AG20443 (cell line): Measurements from ENCODE around the gene PLEKHD1.
"Not testable (repeated sequence)": the region's sequence is repeated elsewhere in the genome, so short reads cannot be mapped to it uniquely, and the experiment has no call there.

Source experiments
- DNase-seq: peaks from one replicate; pipeline ENCODE4 v3.0.0; 2012; ENCODE audit warnings: low spot score, mixed read lengths

The PLEKHD1 gene

DNA sequence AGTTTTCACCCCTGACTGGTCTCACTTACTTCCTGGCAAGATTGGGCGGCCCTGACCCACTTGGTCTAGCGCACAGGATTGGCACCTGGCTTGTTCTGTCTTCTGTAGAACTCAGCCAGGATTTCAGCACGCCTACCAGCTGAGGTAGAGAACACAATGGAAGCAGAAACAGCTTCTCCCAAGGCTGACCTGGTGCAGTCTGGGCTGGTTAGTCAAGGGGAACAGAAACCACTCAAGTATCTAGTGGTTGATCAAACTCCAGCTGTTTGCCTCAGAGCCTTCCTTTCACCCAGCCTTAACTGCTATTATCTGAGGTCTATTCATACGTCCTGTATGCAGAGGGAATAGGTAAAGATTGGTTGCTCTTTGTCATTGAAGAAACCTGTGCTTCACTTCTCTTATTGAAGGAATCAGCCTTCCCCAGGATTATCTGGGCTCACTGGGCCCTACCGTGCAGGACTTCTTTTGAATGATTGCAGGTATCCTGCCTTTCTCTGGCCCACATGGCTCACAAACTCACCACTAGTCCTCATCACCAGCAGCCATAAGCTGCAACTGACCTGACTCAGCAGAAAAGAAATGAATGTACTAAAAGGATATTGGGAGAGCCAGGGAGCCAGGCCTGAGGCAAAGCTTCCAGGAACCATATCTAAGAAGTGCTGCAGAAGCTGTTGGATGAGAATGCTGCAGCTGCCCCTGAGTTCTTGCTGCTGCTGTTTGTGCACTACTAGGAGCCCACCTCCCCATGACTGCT lies 2.5 kb upstream of the PLEKHD1 start:
- no peak for DNase-seq

GRCh38 chr14:69483765-69484443 lies 624 bp upstream of the PLEKHD1 start:
- DNase-seq, result peak; percentile 67

DNA sequence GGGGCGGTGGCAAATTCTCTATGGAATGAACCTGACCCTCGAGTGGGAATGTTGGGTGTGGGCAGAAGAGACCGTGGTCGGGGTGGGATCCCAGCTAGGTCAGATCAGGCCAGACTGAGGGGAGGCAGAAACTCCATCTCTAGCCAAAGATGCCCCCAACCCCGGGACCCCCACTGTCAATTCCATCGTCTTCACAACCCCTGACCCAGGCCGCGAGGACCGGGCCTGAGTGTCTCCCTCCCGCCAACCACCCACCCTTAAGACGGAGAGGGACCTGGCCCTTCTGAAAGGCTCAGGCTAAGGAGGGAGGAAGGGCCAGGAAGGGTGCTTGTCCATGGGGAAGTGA lies 760 bp downstream of the PLEKHD1 start:
- no peak for DNase-seq

GRCh38 chr14:69485701-69486100 lies 1.2 kb downstream of the PLEKHD1 start:
- no peak for DNase-seq

GRCh38 chr14:69487226-69487625 lies 2.7 kb downstream of the PLEKHD1 start:
- DNase-seq, result no peak

DNA sequence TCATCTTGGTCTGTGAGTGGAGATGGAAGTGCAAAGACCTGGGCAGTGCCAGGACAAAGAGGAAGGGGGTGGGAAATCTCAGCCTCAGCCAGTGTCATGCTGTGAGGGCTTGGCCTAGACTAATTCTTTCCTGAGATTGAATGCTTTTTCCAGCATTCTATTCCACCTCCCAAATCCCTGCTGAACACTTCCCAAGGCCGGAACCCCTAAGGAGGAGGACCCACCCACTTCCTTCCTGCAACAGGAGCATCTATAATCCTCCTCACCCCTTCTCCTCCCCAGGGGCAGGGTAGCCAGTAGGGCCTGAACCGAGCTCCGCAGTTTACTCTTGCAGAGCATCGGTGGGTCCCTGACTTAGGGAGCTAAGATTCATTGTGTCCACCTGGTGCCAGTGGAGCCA lies 3.2 kb downstream of the PLEKHD1 start:
- no peak for DNase-seq

- no peak for DNase-seq
These were observed 5.0 kb downstream of the PLEKHD1 start for GRCh38 chr14:69489495-69489894.

- no peak for DNase-seq
These were observed 5.8 kb downstream of the PLEKHD1 start for GRCh38 chr14:69490219-69490918.

DNA sequence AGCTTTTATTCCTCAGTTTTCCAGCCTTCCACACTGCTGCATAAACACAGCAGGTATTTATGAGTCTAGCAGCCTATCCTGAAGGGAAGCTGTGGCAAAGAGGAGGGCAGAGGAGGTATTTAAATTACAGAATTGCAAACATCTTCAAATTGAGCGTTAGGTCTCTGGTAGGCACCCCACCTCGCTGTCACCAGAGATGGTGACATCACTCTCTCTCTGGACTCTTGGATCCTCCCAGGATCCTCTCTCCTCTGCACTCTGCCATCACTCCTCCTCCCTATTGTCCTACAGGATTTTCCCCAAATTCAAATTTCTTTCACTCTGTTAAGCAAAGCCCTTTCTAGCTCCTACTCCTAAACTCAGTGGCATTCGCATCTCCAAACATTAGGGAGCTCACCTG lies 6.7 kb downstream of the PLEKHD1 start:
- peak; percentile 4 for DNase-seq

- DNase-seq, result no peak
These were observed 8.5 kb downstream of the PLEKHD1 start for GRCh38 chr14:69493038-69493437.

GRCh38 chr14:69493791-69494190 lies 9.3 kb downstream of the PLEKHD1 start:
- DNase-seq, result no peak

DNA sequence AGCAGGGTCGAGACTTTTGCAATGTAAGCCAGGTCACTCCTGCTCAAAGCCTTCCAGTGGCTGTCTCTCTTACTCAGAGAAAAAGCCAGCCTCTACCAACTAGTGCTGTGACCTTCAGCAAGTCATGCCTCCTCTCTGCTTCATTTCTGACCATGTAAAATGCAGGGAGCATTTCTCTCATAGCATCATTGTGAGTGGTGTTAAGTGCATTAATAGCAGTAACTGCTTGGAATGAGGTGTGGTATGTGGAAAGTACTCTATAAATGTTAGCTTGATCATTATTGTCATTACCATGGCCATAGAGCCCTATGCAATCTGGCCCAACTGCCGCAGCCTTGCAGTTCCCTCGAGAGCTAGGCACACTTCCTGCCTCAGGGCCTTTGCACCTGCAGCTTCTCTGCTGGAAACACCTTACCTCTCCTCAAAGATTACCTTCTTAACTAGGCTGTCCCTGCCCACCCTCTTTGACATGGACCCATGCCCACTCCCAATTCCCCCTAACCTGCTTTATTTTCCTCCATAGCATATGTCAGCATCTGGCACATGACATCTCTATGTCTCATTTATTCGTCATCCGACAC lies 10.9 kb downstream of the PLEKHD1 start:
- no peak for DNase-seq

GRCh38 chr14:69497866-69498265 lies 13.3 kb downstream of the PLEKHD1 start:
- not testable (repeated sequence) for DNase-seq

DNA sequence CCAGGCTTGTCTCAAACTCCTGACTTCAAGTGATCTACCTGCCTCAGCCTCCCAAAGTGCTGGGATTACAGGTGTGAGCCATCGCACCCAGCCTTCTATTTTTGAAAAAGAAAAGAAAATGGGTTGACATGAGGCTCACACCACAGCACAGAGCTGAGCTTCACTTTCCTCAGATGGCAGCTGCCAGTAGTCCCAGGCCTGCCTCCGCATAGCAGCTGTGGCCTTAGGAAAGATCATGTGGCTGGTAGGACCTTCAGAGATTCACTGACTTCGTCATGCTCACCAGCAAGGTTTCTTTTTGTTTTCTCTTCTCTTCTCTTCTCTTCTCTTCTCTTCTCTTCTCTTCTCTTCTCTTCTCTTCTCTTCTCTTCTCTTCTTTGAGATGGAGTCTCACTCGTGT lies 13.8 kb downstream of the PLEKHD1 start:
- DNase-seq, result not testable (repeated sequence)

DNA sequence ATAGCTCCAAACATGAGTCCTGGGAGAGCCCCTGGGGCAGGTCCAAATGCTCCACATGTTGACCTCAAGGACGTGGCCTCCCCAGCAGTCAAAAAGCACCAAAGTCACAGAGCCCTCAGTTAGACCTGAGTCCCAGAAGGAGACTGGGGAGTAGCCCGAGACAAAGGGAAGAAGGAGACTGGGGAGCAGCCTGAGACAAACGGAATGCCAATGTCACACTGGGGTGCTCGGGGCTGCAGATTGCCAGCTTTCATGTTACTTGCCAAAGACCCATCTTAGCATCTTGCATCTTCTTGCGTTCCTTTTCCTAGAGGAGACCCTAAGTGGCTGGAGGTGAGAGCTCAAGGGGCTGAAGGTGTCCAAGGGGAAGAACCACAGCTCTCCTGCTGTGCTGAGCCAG lies 14.9 kb downstream of the PLEKHD1 start:
- no peak for DNase-seq

GRCh38 chr14:69500096-69500495 lies 15.6 kb downstream of the PLEKHD1 start:
- DNase-seq, result no peak

DNA sequence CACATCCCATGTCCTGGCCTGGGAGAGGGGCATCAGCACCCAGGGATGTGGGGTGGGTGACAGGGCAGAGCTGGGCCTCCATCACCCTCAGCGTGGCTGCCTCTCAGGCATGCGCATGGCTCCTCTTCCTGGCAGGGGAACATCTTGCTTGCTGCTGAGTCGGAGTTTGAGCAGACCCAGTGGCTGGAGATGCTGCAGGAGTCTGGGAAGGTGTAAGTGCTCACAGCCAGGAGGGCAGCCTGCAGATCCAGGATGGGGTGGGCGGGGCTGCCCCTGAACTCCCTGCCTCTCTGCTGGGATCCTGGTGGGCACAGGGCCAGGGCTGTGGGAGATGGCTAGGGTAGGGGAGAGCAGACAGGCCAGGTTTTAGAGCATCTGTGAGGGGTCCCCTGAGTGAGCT lies 16.2 kb downstream of the PLEKHD1 start:
- DNase-seq, result no peak

DNA sequence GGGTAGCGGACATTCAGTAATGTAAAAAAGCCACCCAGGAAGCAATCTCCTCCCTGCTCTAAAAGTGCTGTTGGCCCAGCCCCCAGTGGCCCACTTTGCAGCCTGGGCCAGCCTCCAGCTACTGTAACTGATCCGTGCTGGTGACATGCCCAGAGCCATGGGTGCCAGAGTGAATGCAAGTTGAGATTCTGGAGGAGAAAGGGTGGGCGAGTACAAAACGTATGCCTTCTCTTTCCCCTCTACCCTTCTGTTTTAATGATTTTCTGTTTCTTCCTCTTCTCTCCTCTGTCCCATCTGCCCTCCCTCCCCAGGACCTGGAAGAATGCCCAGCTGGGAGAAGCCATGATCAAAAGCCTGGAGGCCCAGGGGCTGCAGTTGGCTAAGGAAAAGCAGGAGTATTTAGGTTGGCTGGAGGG lies 16.9 kb downstream of the PLEKHD1 start:
- DNase-seq, result no peak

DNA sequence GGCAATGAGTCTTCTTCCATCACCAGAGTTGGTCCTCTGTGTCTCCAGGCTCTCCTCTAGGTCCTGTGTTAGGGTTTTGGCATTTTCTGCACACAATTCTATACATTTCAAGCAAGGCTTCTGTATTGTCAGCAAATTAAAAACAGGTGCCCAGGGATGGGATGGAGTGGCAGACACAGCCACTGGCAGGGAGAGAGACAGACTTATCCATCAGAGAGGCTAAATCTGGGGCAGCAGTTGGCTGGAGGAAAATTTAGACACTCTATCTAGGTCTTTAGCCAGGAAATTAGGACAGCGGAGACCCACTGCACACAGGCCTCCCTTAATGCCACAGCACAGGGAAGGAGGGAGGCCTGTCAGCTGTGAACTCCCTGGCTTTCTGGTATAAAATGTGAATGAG lies 20.2 kb downstream of the PLEKHD1 start:
- no peak for DNase-seq

DNA sequence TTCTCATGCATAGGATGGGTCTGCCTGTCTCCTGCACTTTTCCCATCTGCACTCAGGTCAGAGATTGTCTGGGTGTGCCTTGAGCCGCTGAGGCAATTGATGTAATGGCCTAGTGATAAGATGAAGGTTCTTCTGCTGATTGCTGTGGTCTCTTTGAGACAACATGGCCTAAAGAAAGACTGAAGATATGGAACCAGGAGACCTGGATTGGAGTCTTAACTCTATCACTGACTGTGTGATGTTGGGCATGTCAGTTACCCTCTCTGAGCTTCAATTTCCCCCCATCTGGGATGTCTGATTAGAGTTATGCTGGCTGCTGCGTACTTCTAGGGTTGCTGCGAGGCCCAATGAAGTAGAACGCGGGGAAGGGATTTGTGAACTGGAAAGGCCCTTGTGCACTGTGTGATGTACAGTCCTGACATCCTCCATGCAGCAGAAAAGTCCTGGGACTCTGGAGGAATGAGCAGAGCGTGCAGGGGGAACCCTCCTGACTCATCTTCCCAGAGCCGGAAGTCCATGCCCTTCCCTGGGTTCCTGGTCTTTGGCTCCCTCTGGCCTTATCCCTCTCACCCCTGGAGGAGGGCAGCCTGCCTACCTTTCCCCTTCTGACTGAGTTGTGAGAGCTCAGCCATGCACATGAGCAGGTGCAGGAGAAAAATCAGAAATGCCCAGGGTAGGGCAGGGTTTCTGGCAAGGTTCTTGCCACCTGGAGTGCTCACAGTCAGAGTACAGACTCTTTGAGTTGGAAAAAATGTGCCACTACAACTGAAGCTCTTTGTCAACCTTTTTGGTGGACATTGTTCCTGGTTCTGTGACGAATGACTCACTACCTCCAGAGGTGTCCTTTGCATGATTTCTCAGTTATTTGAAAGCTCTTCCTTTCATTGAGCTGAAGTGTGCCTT lies 21.1 kb downstream of the PLEKHD1 start:
- no peak for DNase-seq

GRCh38 chr14:69506241-69506595 lies 21.7 kb downstream of the PLEKHD1 start:
- DNase-seq, result no peak
